Raji (cell line): ENCODE results near the gene DAP3.

Source experiments
- POLR2A ChIP-seq: IDR thresholded peaks from 2 replicates; pipeline ENCODE4 v1.6.1; 2011; ENCODE audit warnings: low read depth, low read length, control low read depth; ENCODE audit not compliant: insufficient read depth

DAP3 gene

GRCh38 chr1:155715777-155716176 lies 26.9 kb downstream of the DAP3 start:
- no peak for TF ChIP-seq POLR2A

GRCh38 chr1:155717041-155717440 lies 28.1 kb downstream of the DAP3 start:
- TF ChIP-seq POLR2A: no peak

GRCh38 chr1:155719703-155720102 lies 30.8 kb downstream of the DAP3 start:
- TF ChIP-seq POLR2A: no peak

GRCh38 chr1:155725142-155725541 lies 36.3 kb downstream of the DAP3 start:
- TF ChIP-seq POLR2A: no peak

GRCh38 chr1:155729031-155729898 lies 40.4 kb downstream of the DAP3 start:
- TF ChIP-seq POLR2A: no peak

- no peak for TF ChIP-seq POLR2A
These were observed 52.1 kb downstream of the DAP3 start for GRCh38 chr1:155740995-155741394.

GRCh38 chr1:155741908-155742307 lies 53.0 kb downstream of the DAP3 start:
- TF ChIP-seq POLR2A: no peak

- TF ChIP-seq POLR2A: no peak
These were observed 55.9 kb downstream of the DAP3 start for GRCh38 chr1:155744711-155745283.

GRCh38 chr1:155745284-155746228 lies 56.7 kb downstream of the DAP3 start:
- peak; percentile 67 for TF ChIP-seq POLR2A

- no peak for TF ChIP-seq POLR2A
These were observed 71.2 kb downstream of the DAP3 start for GRCh38 chr1:155759966-155760630.

GRCh38 chr1:155760751-155761475 lies 72.0 kb downstream of the DAP3 start:
- TF ChIP-seq POLR2A: no peak

GRCh38 chr1:155761736-155762405 lies 73.0 kb downstream of the DAP3 start:
- no peak for TF ChIP-seq POLR2A

GRCh38 chr1:155769257-155769656 lies 80.4 kb downstream of the DAP3 start:
- TF ChIP-seq POLR2A: no peak

GRCh38 chr1:155773221-155773620 lies 84.3 kb downstream of the DAP3 start:
- TF ChIP-seq POLR2A: no peak

GRCh38 chr1:155776414-155776813 lies 87.5 kb downstream of the DAP3 start:
- no peak for TF ChIP-seq POLR2A
